Forelimb muscle (tissue), 1 donor: ENCODE results near the gene NEK9. TPM values are rescaled to one million over a fixed set of nuclear protein-coding genes. Genes with fewer than 3 reads are reported as not detected.
"Not testable (repeated sequence)": the region's sequence is repeated elsewhere in the genome, so short reads cannot be mapped to it uniquely, and the experiment has no call there.

Source experiments
- DNase-seq: peaks from one replicate; pipeline ENCODE4 v3.0.0-alpha.2; 2013; ENCODE audit warnings: low read depth
- polyA plus RNA-seq: library from polyadenylated mRNA; unstranded; fragments of 120-200 nt; gene quantifications from one replicate; pipeline ENCODE4 v1.2.1, GENCODE V29; 2013; ENCODE audit not compliant: insufficient read length

Gene NEK9
- polyA plus RNA-seq, 1 donor, result 82.6 TPM

GRCh38 chr14:75144944-75145343, 18.1 kb upstream of the NEK9 start:
- DNase-seq, result no peak

DNA sequence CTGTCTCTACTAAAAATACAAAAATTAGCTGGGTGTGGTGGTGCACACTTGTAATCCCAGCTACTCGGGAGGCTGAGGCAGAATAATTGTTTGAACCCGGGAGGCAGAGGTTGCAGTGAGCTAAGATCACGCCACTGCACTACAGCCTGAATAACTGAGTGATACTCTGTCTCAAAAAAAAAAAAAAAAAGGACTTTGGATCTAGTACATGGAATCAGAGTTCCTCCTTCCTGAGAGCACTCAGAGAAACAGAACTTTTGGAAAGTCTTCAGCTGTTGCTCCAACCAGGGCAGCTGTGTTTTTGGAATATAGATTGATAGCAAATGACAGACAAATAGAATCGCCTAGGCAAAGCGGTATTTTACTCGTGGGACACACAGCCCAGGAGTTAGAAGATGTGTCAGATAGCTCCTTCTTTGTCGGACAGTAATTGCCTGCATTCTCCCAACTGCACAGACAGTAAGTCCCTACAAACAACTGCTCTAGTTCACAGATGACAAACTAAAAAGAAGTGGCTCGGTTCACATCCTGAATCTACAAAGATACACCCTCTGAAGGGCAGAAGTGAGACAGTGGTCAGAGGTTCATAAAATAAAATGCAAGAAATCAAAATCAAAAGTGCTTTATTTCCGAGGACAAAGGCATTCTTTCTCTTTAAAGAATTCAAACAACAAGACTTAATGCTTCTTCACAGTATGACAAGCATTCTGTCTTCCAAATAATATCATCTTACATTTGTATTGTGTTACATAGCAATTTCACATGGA, 17.1 kb upstream of the NEK9 start:
- DNase-seq, result no peak

GRCh38 chr14:75142494-75142893, 15.6 kb upstream of the NEK9 start:
- DNase-seq, result no peak

DNA sequence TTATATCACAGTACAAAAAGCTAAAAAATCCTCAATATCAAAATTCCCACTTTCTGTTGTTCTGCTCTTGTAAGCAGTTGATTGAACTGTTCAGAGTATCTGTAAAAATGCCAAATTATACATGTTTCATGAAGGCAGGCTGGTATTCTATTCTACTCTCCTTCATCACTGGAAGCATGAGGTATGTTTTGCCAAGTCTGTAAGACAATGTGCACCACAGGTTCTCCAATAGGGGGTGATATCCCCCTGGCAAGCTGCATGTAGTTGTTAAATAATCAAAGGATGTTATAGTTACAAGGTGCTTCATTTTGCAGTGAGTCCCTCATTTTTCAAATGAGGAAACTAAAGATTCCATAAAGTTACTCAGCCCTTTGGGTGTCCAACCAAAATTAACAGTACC, 15.1 kb upstream of the NEK9 start:
- no peak for DNase-seq

DNA sequence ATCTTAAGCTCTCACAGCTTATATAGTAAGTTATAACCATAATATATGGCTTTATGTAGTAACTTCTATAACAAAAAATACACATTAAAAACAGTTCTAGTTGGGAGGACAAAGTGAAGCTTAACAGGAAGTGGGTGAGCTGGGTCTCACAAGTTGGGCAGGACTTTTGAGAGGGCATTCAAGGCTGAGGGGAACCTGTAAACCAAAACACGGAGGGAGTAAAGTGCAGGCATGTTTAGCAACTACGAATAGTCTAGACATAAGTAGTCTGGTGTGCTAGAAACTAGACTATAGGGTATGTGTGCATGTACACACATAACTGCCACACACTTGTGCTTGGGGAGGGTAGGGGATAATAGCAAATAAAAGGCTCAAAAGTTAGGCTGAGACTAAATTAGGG, 14.2 kb upstream of the NEK9 start:
- no peak for DNase-seq

DNA sequence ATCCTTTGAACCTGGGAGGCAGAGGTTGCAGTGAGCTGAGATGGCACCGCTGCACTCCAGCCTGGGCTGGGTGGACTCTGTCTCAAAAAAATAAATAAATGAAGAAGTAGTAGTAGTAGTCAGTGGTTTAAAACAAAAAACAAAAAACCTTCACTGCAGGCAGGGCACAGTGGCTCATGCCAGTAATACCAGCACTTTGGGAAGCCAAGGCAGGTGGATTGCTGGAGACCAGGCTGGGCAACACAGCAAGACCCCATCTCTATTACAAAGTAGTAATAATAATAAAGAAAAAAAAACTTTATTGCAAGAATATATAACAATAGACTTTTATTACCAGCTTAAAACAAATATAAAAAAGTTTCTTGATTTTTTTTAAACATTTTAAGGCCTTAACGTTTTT, 13.8 kb upstream of the NEK9 start:
- no peak for DNase-seq

GRCh38 chr14:75139185-75139584, 12.3 kb upstream of the NEK9 start:
- DNase-seq, result no peak

DNA sequence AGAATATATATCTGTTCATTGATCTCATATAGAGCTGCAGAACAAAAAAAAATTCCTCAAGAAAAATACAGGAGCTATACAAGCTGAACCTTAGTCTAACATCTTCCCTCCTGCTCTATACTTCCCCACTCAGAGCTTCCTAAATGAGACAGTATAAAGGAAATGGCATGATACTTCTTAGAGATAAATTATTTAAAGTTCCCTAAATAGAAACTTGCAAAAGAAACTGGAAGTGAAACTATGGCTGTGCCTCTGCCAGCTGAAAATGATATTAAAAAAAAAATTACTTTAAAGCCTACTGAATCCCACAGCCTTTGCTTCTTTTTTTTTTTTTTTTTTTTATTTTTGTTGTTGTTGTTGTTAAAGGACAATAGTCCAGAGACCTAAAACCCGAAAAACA, 11.6 kb upstream of the NEK9 start:
- DNase-seq, result no peak

GRCh38 chr14:75134644-75135043, 7.8 kb upstream of the NEK9 start:
- no peak for DNase-seq

- no peak for DNase-seq
Observed at GRCh38 chr14:75133597-75133996, 6.7 kb upstream of the NEK9 start.

DNA sequence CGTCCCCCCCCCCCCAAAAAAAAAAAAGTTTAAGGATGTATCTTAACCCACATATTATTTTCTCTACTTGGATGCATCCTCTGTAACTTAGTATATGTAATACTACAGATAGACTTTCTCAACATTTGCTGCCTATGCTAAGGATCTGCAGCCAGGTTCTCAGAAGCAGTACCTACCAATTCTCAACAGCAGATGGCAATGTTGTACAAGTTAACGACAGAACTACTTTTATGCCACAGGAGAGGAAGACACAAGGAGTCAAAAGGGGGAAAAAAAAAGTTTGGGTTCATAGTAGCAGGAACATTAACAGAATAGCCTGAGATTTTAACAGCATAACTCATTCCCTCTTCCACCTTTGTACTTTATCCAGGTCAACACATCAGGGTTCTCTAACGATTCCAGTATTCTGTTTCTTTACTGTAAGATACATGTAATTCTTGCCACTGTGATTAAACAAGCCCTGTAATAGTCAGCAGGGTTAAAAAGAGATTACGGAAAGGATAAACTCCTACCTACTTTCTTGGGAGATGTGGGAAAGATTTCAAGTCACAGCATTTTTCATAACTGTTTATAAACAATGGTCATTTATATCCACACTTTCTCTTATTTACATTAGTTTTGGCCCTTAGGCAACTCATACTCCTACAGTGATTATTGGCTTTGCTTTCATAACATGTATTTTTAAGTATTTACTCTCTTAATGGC, 5.7 kb upstream of the NEK9 start:
- DNase-seq, result peak; percentile 69

- no peak for DNase-seq
Observed at GRCh38 chr14:75128596-75128990, 1.7 kb upstream of the NEK9 start.

GRCh38 chr14:75127903-75128595, 1.2 kb upstream of the NEK9 start:
- no peak for DNase-seq

- not testable (repeated sequence) for DNase-seq
Observed at GRCh38 chr14:75127474-75127820, 599 bp upstream of the NEK9 start.

DNA sequence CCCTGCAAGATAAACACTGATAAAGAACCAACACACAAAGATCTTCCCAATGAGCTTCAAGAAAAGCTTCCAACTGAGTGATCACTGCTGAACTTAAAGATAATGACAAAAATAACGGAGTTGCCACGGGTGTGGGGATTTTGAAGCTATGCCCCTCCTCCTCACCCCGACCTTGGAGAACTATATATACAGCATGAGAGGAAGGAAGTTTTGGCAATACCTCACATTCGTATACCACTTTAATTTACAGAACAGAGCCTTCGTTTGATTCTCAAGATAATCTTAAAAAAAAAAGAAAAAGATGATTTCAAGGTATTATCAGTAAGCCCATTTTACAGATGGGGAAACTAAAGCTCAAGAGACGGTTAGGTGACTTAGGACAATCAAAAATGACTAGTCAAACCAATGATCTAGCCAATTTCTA, 715 bp downstream of the NEK9 start:
- DNase-seq, result no peak

GRCh38 chr14:75125617-75126016, 1.2 kb downstream of the NEK9 start:
- no peak for DNase-seq

DNA sequence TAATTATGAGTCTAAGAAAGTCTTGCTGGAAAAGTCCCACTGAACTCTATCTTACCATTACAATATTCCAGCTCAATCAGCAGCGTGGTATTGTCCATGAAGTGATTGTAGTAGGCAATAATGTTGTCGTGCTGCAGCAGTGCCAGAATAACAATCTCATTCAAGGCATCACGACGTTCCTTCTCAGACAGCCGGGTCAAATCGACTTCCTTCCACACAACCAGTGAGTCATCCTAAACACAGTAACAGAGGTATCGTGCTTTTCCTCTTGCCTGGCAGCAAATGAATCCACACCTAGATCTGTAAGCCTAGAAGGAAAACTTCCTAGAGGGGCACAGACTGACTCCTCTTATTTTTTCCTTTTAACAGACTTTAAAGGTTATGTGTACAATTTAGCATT, 2.9 kb downstream of the NEK9 start:
- DNase-seq, result no peak

GRCh38 chr14:75121552-75121951, 5.3 kb downstream of the NEK9 start:
- no peak for DNase-seq

DNA sequence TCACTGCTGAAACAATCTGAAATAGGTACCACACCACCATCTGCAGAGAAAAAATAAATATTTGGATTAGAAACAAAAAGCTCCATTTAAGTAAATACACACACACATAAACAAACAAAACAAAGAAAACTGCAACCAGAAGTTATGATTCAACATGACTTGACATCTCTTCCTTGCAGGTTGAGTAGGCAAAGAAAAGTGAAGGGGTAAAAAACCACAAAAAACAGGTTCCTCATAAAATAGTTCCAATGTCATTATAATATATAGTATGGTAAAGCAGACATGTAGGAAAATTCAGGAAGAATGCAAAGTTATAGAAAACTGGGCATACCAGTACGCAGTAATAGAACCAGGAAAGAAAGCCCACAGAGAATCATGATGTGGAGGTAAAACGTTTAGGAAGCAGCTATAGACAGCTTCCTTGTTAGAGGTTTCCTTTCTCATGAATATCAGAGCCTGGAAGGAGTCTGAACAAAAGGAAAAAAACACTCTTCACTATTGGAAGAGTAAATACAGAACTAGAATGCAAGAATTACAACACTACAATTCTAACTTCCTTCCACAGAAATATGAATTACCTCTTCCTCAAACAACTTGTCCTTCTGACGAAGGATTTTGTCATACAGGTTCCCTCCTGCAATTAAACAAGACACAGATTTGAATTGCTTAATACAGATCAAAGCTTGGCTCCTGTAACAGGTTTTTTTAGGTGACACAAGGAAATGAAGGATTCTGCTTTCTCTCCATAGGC, 6.1 kb downstream of the NEK9 start:
- no peak for DNase-seq

- DNase-seq, result no peak
Observed at GRCh38 chr14:75119056-75119455, 7.8 kb downstream of the NEK9 start.

- DNase-seq, result no peak
Observed at GRCh38 chr14:75113932-75114539, 12.8 kb downstream of the NEK9 start.

DNA sequence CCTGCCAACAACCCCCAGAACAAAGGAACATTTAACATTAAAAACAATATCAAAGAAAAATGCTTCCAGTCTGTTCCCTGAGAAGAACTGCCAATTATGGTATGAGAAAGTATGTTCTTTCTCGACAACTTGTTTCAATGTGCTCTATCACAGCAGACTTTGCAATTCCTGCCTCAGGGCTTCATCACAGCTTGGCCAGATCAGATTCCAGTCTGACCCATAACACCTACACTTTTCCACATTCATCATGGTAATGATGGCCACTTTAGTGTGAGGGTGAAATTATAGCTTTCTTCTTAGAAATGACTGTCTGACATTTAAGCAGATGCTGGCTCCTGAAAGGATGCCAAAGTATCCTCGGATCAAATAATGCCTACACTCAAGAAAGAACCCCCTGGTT, 17.0 kb downstream of the NEK9 start:
- no peak for DNase-seq
